Measurements from ENCODE around the gene CAPNS2. TPM values are rescaled to one million over a fixed set of nuclear protein-coding genes. Genes with fewer than 3 reads are reported as not detected.

The CAPNS2 gene
- not detected in 2 replicates for total RNA-seq (2014; rRNA removed; shearing (Covaris generic))
- polyA plus RNA-seq (2014; cell fraction: nucleus; rRNA removed): not detected in 2 replicates

DNA sequence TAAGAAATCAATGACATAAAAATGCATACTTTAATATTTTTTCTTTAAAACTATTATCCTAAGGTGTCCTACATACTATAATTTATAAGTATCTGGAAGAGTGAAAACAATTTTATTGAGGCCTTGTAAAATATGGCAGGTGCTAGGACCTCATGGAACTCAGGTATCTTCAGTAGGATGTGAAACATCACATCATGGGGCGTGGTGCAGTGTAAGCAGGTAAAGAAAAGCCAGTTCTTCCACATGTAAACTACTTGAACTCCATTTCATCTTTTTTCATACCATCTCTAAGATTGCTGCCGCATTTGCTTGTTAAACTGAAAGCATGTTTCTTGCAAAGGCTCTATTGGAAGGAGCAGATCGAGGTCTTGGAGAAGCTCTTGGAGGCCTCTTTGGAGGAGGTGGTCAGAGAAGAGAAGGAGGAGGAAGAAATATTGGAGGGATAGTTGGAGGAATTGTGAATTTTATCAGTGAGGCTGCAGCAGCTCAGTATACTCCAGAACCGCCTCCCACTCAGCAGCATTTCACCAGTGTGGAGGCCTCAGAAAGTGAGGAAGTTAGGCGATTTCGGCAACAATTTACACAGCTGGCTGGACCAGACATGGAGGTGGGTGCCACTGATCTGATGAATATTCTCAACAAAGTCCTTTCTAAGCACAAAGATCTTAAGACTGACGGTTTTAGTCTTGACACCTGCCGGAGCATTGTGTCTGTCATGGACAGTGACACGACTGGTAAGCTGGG, at the start of gene CAPNS2:
Gene CAPNS2, plus strand, starts transcription at position 253 of the 744 bp plus-strand sequence. Its CDS starts 73 bp downstream, at position 326.
- no peak for DNase-seq (ENCODE audit: extremely low read depth, low read depth)

DNA sequence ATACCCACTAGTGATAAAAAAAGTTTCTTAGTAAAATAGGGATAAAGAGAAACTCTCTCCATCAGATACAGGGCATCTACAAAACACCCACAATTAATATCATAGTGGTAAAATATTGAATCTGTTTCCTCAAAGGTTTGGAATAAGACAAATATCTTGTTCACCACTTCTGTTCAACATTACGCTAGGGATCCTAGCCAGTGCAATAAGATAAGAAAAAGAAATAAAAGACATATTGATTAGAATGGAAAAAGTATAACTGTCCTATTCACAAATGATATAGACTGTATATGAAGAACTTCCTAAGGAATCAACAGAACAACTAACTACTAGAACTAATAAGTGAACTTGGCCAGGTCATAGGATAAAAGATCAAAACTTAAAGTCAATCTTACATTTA, 44.7 kb upstream of the CAPNS2 start:
- no peak for DNase-seq (ENCODE audit: extremely low read depth, low read depth)

DNA sequence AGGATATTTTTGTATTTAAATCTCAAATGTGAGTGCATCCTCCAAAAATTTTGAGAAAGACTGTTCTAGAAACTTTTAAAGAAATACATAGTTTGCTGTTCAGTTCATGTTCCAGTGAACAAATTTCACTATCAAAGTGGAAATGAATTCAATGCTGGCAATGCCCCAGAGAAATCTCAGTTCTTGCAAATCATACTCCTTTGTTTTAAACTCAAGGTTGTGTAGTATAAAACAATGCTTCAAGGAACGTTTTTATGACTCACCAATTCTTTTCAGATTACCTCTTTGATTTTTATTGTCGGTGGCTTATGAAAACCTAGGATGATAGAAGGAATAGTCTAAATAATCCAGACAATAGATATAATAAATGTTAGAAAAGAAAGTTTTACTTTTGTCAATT, 40.0 kb upstream of the CAPNS2 start:
- no peak for DNase-seq (ENCODE audit: extremely low read depth, low read depth)

DNA sequence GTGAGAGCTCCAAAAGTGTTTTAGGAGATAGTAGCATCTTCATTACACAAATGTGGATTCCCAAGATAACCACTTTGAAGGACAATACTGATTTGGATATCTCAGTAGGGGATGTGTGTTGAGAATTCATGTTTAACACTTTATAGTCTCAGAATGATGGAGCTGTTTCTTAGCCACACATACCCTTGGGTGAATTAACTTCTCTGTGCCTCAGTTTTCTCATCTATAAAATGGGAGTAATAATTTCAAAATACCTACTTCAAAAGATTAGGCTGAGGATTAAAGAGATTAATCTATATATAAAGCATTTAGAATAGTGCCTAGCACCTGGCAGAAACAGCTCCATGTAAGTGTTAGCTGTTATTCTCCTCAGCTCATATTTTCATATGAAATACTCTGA, 38.6 kb upstream of the CAPNS2 start:
- no peak for DNase-seq (ENCODE audit: extremely low read depth, low read depth)

DNA sequence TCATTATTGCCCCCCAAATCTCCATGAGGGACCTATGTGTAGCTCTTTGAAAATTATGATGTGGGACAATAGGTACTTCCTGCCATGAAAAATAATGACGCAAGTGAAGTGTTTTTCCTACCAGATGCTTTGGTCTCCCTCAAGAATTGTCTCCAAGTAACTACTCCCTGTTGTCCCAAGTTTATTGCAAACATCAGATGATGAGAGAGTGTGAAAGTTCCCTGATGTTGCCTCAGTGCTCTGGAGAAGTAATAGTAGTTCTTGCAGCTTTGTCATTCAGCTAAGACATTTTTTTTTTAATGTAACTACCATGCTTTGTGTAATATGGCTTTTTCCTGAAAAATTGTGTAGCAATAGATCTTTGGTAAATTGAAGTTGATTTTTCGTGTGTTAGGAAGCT, 37.5 kb upstream of the CAPNS2 start:
- DNase-seq (ENCODE audit: extremely low read depth, low read depth): no peak

DNA sequence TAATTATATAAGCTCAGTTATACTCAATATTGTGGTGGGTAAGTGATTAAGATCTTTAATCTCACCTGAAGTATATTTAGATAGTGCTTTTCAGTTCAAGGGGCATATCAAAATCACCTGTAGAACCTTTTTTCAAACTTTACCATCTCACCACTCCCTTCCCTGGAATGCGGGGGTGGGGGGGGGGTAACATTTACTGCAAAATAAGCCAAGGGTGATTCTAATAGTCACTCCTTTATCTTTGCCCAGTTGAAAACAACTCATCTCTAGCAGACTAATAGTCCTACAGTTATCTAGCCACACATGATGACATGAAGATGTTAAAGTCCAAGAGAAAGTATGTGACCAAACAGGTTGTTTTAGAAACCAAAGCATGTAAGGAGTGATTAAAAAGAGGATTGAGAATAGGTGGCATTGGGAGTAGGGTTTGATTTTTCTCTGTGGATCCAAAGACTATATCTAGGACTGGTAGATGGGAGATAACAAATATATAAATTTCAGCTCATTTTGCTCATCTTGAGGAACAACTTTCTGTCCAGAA, 36.1 kb upstream of the CAPNS2 start:
- no peak for DNase-seq (ENCODE audit: extremely low read depth, low read depth)

DNA sequence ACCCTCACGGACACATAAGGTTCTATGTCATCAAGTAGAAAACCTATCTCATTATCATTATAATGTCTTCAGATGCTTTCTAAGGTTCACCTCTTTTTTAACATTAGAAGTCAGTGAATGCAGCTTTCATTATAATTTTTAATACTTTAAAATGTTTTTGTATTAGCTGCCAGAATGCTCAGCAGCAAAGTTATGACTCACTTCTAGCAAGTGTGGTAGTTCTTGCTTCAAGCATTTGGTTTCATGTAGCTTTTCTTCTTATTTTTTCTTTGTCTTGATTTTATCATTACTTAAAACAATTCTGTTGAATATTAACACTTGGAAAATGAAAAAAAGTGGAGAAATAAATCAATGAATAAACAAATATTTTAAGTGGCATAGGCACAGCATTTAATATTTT, 34.3 kb upstream of the CAPNS2 start:
- DNase-seq (ENCODE audit: extremely low read depth, low read depth): no peak

DNA sequence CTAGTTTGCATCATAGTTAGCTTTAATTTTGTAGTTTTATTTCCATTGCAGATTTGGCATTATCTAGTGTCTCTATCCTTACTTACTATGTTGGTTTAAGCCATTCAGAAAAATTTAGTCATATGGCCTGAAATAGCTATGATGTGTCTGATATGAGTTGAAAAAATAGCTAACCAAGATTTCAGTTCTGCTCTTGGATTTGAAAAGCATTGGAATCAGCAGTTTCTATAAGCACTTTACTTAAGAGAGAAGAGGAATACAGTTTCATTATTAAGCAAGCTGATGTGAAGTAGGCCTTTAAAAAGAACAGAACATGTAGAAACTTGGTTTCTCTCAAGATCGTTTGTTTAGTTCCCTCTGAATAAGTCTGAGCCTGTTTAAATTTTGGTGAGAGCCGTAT, 31.7 kb upstream of the CAPNS2 start:
- DNase-seq (ENCODE audit: extremely low read depth, low read depth): no peak

DNA sequence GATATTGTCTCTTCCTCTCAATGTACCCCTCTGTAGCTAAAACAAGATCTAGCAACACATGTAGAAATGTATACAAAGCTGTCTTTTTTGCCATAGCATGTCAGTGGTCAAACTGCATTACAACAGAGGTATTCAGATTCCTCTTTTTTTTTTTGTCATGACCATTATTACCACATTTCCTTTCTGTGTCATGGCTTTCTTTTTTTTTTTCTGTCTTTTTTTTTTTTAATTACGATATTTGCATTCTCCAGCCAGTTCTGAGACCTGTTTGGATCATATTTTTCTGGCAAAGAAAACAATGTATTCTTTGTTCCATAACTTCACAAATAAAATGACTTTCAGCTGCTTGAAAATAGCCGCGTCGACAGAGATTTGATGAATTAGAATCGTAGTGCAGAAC, 27.4 kb upstream of the CAPNS2 start:
- DNase-seq (ENCODE audit: extremely low read depth, low read depth): no peak

DNA sequence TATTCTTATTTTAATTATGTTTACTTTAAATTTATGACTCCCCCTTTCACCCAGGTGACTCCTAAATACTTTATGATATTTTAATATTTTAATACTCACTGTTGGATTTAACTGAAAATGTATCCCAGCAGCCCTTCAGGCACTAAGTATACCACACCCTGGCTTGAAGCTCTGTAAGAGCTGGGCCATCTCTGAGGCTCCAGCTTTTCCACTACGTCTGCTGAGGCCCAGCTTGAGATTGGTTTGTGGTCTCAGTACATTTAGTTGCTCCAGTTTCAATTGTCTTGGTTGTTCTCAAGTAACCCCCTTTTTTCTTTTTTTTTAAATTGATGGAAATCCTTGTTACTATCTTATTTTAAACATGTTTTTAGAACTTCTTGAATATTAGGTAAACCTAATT, 27.0 kb upstream of the CAPNS2 start:
- DNase-seq (ENCODE audit: extremely low read depth, low read depth): no peak

DNA sequence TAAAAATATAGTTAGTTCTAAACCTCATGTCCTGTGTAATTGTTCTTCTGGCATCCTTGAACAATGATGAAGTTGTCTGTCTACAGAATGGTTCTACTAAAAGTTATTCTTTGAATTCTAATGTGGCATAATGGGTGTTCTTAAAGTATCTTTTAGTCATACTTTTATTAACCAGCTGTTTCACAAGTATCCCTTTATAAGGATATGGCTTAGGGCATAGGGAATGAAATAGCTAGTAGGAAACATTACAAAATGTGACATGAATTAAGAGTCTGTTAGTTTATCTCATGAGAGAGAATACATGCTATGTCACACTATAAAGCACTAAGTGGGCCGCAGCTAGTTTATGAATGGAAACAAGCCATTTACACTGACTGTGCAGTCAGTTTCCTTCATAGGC, 26.3 kb upstream of the CAPNS2 start:
- no peak for DNase-seq (ENCODE audit: extremely low read depth, low read depth)

DNA sequence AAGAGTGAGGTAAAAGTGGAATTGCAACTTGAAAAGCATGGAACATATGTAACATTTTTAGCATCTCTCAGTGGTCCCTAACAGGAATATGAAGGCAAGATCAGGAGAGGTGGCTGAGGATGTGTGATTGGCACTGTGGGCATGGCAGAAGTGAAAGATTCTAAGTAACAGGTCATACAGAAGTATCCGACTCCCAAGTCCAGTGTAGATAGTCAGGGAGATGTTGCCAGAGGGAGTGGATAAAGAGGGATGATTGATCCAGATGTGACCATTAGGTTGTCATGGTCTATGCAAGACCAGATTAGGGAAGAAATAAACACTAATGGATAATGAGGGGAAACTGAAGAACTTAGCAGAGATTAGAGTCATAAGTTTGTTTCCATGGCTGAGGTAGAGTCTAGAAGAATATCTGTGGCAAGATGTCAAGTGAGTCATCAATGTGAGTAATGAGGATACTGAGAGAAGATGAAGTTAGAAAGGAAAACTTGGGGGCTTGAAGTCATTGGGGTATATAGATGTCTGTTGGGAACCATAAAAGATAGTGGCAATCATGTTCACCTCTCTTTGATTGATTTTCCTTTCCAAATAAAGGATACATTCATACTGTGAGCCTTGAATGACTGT, 23.9 kb upstream of the CAPNS2 start:
- DNase-seq (ENCODE audit: extremely low read depth, low read depth): no peak

DNA sequence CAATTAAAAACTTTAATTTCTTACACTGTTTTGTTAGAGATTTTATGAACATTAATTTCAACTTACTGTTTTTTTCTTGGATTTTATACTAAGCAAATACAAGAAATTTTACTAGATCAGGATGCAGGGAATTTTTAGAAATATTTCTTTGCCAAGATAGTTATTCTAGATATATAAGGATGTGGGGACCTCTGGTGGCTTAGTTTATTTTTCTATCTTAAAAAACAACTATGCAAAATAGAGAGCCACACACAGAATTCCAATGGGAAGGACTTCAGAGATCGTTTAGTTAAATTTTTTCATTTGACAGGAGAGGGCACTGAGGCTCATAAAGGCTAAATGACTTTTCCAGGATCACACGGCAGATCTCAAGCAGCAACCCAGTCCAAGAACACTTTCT, 23.0 kb upstream of the CAPNS2 start:
- peak; percentile 3 for DNase-seq (ENCODE audit: extremely low read depth, low read depth)

DNA sequence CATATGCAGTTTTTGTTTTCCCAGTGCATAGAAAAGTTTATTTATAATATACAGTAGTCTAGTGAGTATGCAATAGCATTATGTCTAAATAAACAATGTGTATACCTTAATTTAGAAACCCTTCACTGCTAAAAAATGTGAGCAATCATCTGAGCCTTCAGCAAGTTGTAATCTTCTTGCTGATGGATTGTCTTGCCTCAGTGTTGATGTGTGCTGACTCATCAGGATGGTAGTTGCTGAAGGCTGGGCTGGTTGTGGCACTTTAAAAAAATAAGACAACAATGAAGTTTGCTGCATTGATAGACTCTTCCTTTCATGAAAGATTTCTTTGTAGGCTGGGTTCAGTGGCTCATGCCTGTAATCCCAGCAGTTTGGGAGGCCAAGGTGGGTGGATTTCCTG, 13.9 kb upstream of the CAPNS2 start:
- no peak for DNase-seq (ENCODE audit: extremely low read depth, low read depth)

DNA sequence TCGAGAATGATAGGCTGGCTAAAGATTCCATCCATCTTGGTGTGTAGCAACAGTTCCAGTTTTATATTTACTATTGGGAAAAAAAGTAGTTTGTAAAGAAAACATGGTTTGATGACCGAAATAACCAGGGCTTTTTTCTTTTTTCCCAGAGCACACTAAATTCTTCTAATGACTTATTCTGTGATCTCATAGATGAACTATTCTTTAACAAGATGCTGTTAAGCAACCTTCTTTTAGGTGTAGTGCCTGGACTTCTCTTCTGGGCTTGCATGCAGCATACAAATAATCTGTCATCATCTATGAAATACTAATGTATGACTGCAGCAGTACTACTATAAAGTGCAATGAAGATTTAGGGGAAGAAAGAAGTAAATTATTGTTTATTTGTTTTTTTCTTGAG, 11.0 kb upstream of the CAPNS2 start:
- no peak for DNase-seq (ENCODE audit: extremely low read depth, low read depth)

DNA sequence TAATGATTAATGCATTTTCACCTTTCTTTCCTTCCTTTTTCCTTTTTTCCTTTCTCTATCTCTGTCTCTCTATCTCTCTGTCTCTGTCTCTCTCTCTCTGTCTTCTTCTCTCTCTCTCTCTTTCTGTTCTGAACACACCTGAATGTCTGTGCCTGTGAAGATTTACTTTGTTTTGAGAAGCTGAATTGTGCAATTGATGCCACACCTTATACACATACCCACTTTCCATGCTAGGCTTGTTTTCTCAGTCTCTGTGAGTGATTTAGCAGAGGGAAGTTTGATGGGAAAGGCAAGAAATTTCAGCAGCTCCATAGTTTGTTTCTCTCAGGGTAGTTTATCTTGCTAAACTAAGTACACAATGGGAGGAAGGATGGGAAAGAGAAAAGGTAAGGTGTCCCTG, 9.3 kb upstream of the CAPNS2 start:
- DNase-seq (ENCODE audit: extremely low read depth, low read depth): no peak

DNA sequence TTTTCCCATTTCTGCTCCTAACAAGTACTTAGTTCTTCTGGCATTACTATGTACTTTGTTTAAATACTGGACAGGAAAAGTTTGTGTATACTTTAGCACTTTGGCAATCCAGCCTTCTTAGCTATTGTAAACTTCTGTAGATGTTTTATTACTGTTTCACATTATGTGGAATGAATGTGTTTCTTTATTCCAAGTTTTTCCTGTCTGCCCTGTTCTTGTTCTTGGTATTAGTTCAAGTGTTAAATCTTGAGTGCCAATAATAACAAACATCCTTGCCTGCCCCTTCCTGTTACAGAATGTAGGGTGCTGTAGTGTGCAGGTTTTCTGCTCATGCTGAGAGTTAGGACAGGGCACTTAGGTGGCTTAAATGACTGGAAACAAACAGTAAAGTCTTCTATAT, 7.3 kb upstream of the CAPNS2 start:
- no peak for DNase-seq (ENCODE audit: extremely low read depth, low read depth)

DNA sequence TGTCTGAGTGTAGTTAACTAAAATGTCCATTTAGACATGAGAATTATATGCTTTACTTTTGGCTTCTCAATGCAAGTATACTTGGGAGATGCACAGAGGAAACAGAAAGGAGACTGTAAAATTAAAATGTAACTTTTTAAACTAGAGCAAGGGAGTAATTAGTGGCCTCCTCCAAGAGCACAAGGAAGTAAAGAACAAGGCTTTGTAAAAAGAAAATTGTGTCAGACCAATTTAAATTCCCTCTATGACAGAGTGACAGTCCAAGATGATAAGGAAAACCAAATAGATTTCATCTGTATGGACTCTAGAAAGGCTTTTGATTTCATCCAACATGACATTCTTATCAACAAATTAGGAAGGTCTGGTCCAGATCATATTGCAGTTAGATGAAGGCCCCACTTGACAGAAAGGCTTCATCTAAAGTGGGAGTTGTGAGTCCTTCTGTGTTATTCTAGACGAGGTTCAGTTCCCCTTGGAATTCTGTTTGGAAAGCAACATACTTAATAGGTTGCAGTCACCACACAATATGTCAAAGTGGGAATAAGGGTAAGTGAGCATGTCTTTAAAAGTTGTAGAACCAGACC, 6.5 kb upstream of the CAPNS2 start:
- DNase-seq (ENCODE audit: extremely low read depth, low read depth): no peak

DNA sequence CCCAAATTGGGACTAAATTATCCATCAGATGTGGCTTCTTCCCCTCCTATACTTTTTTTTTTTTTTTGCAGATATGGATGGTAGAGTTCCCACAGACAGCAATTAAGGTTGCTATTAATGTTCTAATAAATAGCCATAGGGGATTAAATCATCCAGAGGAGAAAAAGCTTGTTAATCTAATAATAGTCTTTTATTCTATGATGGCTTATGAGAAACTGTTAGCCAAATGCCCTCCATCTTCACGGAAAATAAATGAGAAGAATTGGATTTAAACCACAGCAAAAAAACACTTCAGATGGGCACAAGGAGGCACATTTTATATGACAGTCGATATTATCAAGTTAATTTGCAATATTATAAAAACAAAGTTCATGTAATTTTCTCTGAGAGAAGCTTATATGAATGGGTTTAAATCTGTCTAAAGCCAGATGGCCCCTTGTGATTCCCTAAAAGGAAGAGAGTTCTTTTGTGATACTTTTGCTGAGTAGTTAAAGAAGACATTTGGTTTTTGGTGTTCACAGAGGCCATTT, 5.1 kb upstream of the CAPNS2 start:
- DNase-seq (ENCODE audit: extremely low read depth, low read depth): no peak

DNA sequence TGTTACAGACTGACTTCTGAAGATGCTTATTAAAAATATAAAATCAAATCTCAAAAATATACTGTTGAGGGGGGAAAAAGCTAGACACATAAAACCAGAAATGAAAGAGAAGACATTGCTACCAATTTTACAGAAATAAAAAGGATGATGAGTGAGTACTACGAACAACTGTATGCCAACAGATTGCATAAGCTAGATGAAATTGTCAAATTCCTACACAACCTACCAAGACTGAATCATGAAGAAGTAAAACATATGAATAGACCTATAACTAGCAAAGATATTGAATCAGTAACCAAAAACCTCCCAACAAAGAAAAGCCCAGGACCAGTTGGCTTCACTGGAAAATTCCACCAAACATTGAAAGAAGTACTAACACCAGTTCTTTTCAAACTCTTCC, 3.5 kb upstream of the CAPNS2 start:
- DNase-seq (ENCODE audit: extremely low read depth, low read depth): no peak

DNA sequence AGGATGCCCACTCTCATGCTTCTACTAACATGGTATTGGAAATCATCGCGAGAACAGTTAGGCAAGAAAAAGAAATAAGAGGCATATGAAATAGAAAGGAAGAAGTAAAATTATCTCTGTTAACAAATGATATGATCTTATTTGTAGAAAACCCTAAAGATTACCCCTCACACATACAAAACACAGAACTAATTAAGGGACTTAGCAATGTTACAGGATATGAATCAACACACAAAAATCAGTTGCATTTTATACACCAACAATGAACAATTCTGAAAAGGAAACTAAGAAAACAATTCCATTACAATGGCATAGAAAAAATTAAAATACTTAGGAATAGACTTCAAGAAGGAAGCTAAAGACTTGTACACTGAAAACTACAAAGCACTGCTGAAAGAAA, 2.7 kb upstream of the CAPNS2 start:
- DNase-seq (ENCODE audit: extremely low read depth, low read depth): no peak

DNA sequence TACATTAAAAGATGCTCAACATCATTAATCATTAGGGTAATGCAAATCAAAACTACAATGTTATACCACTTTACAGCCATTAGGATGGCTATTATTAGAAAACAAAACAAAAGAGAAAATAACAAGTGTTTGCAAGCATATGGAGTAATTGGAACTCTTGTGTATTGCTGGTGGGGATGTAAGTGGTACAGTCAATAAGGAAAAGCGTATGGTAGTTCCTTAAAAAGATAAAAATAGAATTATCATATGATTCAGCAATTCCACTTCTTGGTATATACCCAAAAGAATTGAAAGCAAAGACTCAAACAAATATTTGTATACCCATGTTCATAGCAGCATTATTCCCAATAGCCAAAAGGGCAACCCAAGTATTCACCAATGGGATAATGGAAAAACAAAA, 1.4 kb upstream of the CAPNS2 start:
- DNase-seq (ENCODE audit: extremely low read depth, low read depth): no peak

Data from NCI-H460 (cell line).